DND-41 (cell line): ENCODE results near the gene DNAJC17.

ENCODE experiments used
- EZH2 ChIP-seq: IDR thresholded peaks from 3 replicates; pipeline ENCODE4 v1.6.1; 2012; ENCODE audit warnings: borderline replicate concordance, low read depth, mild to moderate bottlenecking, moderate library complexity, low read length, inconsistent platforms; ENCODE audit not compliant: severe bottlenecking
- TF ChIP-seq, protein P1 (sequence below): IDR thresholded peaks from 2 replicates; pipeline ENCODE4 v1.5.1; 2012; ENCODE audit warnings: borderline replicate concordance, low read length, moderate library complexity, mild to moderate bottlenecking; ENCODE audit not compliant: poor library complexity, severe bottlenecking; ENCODE audit errors: extremely low read depth

- TF ChIP-seq, protein P1, sequence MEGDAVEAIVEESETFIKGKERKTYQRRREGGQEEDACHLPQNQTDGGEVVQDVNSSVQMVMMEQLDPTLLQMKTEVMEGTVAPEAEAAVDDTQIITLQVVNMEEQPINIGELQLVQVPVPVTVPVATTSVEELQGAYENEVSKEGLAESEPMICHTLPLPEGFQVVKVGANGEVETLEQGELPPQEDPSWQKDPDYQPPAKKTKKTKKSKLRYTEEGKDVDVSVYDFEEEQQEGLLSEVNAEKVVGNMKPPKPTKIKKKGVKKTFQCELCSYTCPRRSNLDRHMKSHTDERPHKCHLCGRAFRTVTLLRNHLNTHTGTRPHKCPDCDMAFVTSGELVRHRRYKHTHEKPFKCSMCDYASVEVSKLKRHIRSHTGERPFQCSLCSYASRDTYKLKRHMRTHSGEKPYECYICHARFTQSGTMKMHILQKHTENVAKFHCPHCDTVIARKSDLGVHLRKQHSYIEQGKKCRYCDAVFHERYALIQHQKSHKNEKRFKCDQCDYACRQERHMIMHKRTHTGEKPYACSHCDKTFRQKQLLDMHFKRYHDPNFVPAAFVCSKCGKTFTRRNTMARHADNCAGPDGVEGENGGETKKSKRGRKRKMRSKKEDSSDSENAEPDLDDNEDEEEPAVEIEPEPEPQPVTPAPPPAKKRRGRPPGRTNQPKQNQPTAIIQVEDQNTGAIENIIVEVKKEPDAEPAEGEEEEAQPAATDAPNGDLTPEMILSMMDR = no peak
- no peak for TF ChIP-seq EZH2
Observed at GRCh38 chr15:40755812-40756208, 51.5 kb downstream of the DNAJC17 start.
